ENCODE results near the gene APOB. TPM values are rescaled to one million over a fixed set of nuclear protein-coding genes. Genes with fewer than 3 reads are reported as not detected.
A peak's percentile ranks its signal among the peaks of the same experiment; 100 is the strongest.

Gene APOB
- polyA plus RNA-seq, 12 donors, result 0.04 to 44.3 (median 0.15) TPM; not detected in 1

GRCh38 chr2:21052044-21052443 lies 8.2 kb upstream of the APOB start:
- DNase-seq, result no peak

- no peak for DNase-seq
Observed at GRCh38 chr2:21050164-21050563, 6.3 kb upstream of the APOB start.

- DNase-seq, result no peak
Observed at GRCh38 chr2:21047141-21048009, 3.5 kb upstream of the APOB start.

- DNase-seq, result no peak
Observed at GRCh38 chr2:21046506-21046905, 2.6 kb upstream of the APOB start.

GRCh38 chr2:21044694-21045371 lies 960 bp upstream of the APOB start:
- DNase-seq, result no peak

- DNase-seq, result peak; percentile 71
Observed at GRCh38 chr2:21042958-21043743, 722 bp downstream of the APOB start.

- no peak for DNase-seq
Observed at GRCh38 chr2:21042708-21042957, 1.2 kb downstream of the APOB start.

GRCh38 chr2:21041943-21042707 lies 1.7 kb downstream of the APOB start:
- no peak for DNase-seq

GRCh38 chr2:21041462-21041861 lies 2.4 kb downstream of the APOB start:
- no peak for DNase-seq

GRCh38 chr2:21040468-21041377 lies 3.1 kb downstream of the APOB start:
- DNase-seq, result no peak

GRCh38 chr2:21039979-21040467 lies 3.9 kb downstream of the APOB start:
- DNase-seq, result no peak

- no peak for DNase-seq
Observed at GRCh38 chr2:21039080-21039556, 4.8 kb downstream of the APOB start.

- DNase-seq, result no peak
Observed at GRCh38 chr2:21038403-21039073, 5.3 kb downstream of the APOB start.

GRCh38 chr2:21037671-21038108 lies 6.2 kb downstream of the APOB start:
- no peak for DNase-seq

- DNase-seq, result no peak
Observed at GRCh38 chr2:21036708-21037670, 6.9 kb downstream of the APOB start.

GRCh38 chr2:21035974-21036707 lies 7.7 kb downstream of the APOB start:
- no peak for DNase-seq

GRCh38 chr2:21035282-21035973 lies 8.4 kb downstream of the APOB start:
- no peak for DNase-seq

Measured in muscle of arm (tissue), 12 donors.